A549 (cell line): Measurements from ENCODE around the gene CNKSR3.

Source experiments
- EHF ChIP-seq: fragments of 250-450 bp; sonication (Bioruptor Pico); IDR thresholded peaks from 2 replicates; pipeline ENCODE4 v1.5.0; 2020; ENCODE audit warnings: mild to moderate bottlenecking
- ESRRA ChIP-seq: fragments of 150-350 bp; IDR thresholded peaks from 2 replicates; pipeline ENCODE4 v1.6.1; 2014; ENCODE audit warnings: mild to moderate bottlenecking, low read length, borderline replicate concordance
- JUN ChIP-seq, 2 experiments: fragments of >200 bp; sonication (Bioruptor Twin); formaldehyde crosslinking; IDR thresholded peaks; 2 replicates in 1 of 2; 3 replicates in 1 of 2; pipeline ENCODE4 v1.6.1; 2016 to 2017
- KDM5A ChIP-seq: fragments of 200-600 bp; sonication (generic); IDR thresholded peaks from 2 replicates; pipeline ENCODE4 v1.6.1; 2016; ENCODE audit warnings: antibody characterized with exemption, mild to moderate bottlenecking
- MAFK ChIP-seq: fragments of 450-650 bp; IDR thresholded peaks from 2 replicates; pipeline ENCODE4 v1.6.1; 2014; ENCODE audit not compliant: partially characterized antibody
- NFE2L2 ChIP-seq: fragments of 150-350 bp; conservative IDR thresholded peaks from 2 replicates; pipeline ENCODE4 v1.6.1; 2014; ENCODE audit warnings: low read length
- POLR2A ChIP-seq: IDR thresholded peaks from 2 replicates; pipeline ENCODE4 v1.6.1; 2012; ENCODE audit warnings: mild to moderate bottlenecking, low read length
- RAD21 ChIP-seq, 2 experiments: fragments of >200 bp in 1 of 2; sonication (Bioruptor Twin) in 1 of 2; formaldehyde crosslinking in 1 of 2; IDR thresholded peaks in 1 of 2; conservative IDR thresholded peaks in 1 of 2; 2 replicates in 1 of 2; 3 replicates in 1 of 2; pipeline ENCODE4 v1.6.1; 2012 to 2018; ENCODE audit warnings: inconsistent platforms in 1 of 2
- RARB ChIP-seq: fragments of 250-450 bp; sonication (Bioruptor Pico); IDR thresholded peaks from 2 replicates; pipeline ENCODE4 v1.8.0; 2021; ENCODE audit warnings: mild to moderate bottlenecking, moderate library complexity
- RCOR1 ChIP-seq: fragments of 150-350 bp; IDR thresholded peaks from 2 replicates; pipeline ENCODE4 v1.6.1; 2014; ENCODE audit warnings: antibody characterized with exemption, low read length, low read depth
- TF ChIP-seq, protein P1 (sequence below): fragments of >200 bp; sonication (Bioruptor Twin); formaldehyde crosslinking; IDR thresholded peaks from 3 replicates; pipeline ENCODE4 v1.5.1; 2016
- TF ChIP-seq, protein P2 (sequence below): fragments of 450-650 bp; IDR thresholded peaks from 2 replicates; pipeline ENCODE4 v1.6.1; 2014; ENCODE audit warnings: antibody characterized with exemption

DNA sequence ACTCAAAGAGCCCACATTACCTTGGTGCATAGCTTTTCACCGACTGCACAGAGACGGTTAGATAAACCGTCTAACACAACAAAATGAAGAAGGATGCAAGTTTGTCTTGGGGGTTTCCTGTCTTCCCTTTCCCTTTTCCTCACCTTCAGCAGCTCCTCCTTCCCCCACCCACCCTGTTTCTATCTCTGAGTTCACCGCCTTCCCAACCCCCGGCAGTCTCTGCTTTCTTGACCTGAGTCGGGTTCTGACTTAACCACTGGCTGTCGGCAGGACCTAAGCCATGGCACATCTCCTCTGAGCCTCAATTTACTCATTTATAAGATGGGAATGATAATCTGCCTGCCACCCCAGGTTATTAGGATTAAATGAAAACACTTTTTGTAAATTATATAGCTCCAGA is 25.8 kb upstream of the CNKSR3 start:
- TF ChIP-seq, protein P1, sequence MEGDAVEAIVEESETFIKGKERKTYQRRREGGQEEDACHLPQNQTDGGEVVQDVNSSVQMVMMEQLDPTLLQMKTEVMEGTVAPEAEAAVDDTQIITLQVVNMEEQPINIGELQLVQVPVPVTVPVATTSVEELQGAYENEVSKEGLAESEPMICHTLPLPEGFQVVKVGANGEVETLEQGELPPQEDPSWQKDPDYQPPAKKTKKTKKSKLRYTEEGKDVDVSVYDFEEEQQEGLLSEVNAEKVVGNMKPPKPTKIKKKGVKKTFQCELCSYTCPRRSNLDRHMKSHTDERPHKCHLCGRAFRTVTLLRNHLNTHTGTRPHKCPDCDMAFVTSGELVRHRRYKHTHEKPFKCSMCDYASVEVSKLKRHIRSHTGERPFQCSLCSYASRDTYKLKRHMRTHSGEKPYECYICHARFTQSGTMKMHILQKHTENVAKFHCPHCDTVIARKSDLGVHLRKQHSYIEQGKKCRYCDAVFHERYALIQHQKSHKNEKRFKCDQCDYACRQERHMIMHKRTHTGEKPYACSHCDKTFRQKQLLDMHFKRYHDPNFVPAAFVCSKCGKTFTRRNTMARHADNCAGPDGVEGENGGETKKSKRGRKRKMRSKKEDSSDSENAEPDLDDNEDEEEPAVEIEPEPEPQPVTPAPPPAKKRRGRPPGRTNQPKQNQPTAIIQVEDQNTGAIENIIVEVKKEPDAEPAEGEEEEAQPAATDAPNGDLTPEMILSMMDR: no peak
- TF ChIP-seq ESRRA (no peak), RARB (CRISPR knock-in tag) (no peak), NFE2L2 (no peak), JUN (IDR thresholded peaks at IDR 0.05) (no peak), RAD21 (conservative IDR thresholded peaks at IDR 0.05 in 1 of 2, IDR thresholded peaks at IDR 0.05 in 1 of 2) (no peak), EHF (CRISPR knock-in tag) (no peak), MAFK (no peak), KDM5A (no peak), POLR2A (no peak), RCOR1 (no peak)
- TF ChIP-seq, protein P2, sequence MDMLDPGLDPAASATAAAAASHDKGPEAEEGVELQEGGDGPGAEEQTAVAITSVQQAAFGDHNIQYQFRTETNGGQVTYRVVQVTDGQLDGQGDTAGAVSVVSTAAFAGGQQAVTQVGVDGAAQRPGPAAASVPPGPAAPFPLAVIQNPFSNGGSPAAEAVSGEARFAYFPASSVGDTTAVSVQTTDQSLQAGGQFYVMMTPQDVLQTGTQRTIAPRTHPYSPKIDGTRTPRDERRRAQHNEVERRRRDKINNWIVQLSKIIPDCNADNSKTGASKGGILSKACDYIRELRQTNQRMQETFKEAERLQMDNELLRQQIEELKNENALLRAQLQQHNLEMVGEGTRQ: no peak
